AG04450 (cell line): Measurements from ENCODE around the gene KCNK4. TPM values are rescaled to one million over a fixed set of nuclear protein-coding genes. Genes with fewer than 3 reads are reported as not detected.
A peak's percentile ranks its signal among the peaks of the same experiment; 100 is the strongest.

Experiments used
- CTCF ChIA-PET: fragments of 300-600, 350-600 bp; formaldehyde crosslinking; extraction: SDS; loops from one replicate; lab custom pipeline; 2022; ENCODE audit warnings: antibody characterized with exemption, inconsistent platforms; lab: Charles Lee
- POLR2A ChIA-PET: fragments of 350-600 bp; formaldehyde crosslinking; extraction: SDS; loops from one replicate; lab custom pipeline; 2021; ENCODE audit warnings: antibody characterized with exemption, inconsistent platforms; lab: Yijun Ruan, JAX
- DNase-seq: peaks from one replicate; pipeline ENCODE4 v3.0.0-alpha.2; 2011; ENCODE audit warnings: low read depth, low spot score
- H3K27ac ChIP-seq: one replicate; pipeline ENCODE4 v1.5.1; 2012; ENCODE audit warnings: low read depth, low read length, control low read depth
- H3K27me3 ChIP-seq: one replicate; pipeline ENCODE4 v1.6.0; 2012; ENCODE audit warnings: low read length; ENCODE audit not compliant: control insufficient read depth, insufficient read depth
- H3K4me3 ChIP-seq: 2 replicates; pipeline ENCODE4 v1.5.1; 2011; ENCODE audit warnings: mild to moderate bottlenecking, low read depth, low read length, control low read depth
- H3K9me3 ChIP-seq: 2 replicates; pipeline ENCODE4 v1.5.1; 2012; ENCODE audit warnings: low read length; ENCODE audit not compliant: control insufficient read depth, insufficient read depth
- CTCF ChIP-seq: IDR thresholded peaks from 2 replicates; pipeline ENCODE4 v1.5.1; 2011; ENCODE audit warnings: low read depth, low read length, control low read depth, inconsistent platforms
- polyA plus RNA-seq: library from polyadenylated mRNA; depleted of rRNA; stranded (reverse); fragments of >200 nt; gene quantifications from 2 replicates; pipeline ENCODE4 v1.2.3, GENCODE V29; 2011

Gene KCNK4
- polyA plus RNA-seq, 1 experiment, result not detected

- ChIA-PET CTCF (interaction anchor here (0.6 kb wide), 1 partner anchor 37 kb away, joined by 3 read pairs; no protein-coding TSS in a partner anchor), POLR2A (interaction anchor here (1.6 kb wide), 1 partner anchor 20 kb away, joined by 4 read pairs; no protein-coding TSS in a partner anchor)
- Histone ChIP-seq H3K27me3 (no peaks in the 10 kb centered on the region), H3K4me3 (peak overlapping the region; percentile 98), H3K27ac (peak overlapping the region; percentile 11), H3K9me3 (no peaks in the 10 kb centered on the region)
- DNase-seq, result no peak
- TF ChIP-seq CTCF, result no peak
Observed at GRCh38 chr11:64247729-64248531, 43.2 kb upstream of the KCNK4 start.

- POLR2A ChIA-PET, result no interaction called here
- no peak for TF ChIP-seq CTCF
- no peak for DNase-seq
- CTCF ChIA-PET, result no interaction called here
- no peaks in the 10 kb centered on the region for H3K27me3 ChIP-seq
- H3K27ac ChIP-seq, result no peak overlapping the region
- H3K9me3 ChIP-seq, result no peaks in the 10 kb centered on the region
- H3K4me3 ChIP-seq, result no peak overlapping the region
Observed at GRCh38 chr11:64248578-64248977, 42.5 kb upstream of the KCNK4 start.

GRCh38 chr11:64249038-64249437 lies 42.1 kb upstream of the KCNK4 start:
- CTCF ChIA-PET, result interaction anchor here (2.2 to 3.9 kb wide), 4 partner anchors 15 to 83 kb away, joined by 7 to 50 read pairs (median 17); partner anchors contain the start of gene CATSPERZ
- no peak for DNase-seq
- TF ChIP-seq CTCF, result no peak
- H3K4me3 ChIP-seq, result no peak overlapping the region
- no peaks in the 10 kb centered on the region for H3K27me3 ChIP-seq
- H3K27ac ChIP-seq, result no peak overlapping the region
- POLR2A ChIA-PET, result no interaction called here
- H3K9me3 ChIP-seq, result no peaks in the 10 kb centered on the region

GRCh38 chr11:64249563-64250414 lies 41.3 kb upstream of the KCNK4 start:
- H3K27ac ChIP-seq, result no peak overlapping the region
- no peaks in the 10 kb centered on the region for H3K9me3 ChIP-seq
- no peak for DNase-seq
- H3K4me3 ChIP-seq, result no peak overlapping the region
- ChIA-PET CTCF (interaction anchor here (1.6 to 3.9 kb wide), 7 partner anchors 15 to 105 kb away, joined by 5 to 50 read pairs (median 12); partner anchors contain the start of gene CATSPERZ), POLR2A (interaction anchor here (0.6 to 1.7 kb wide), 3 partner anchors 59 to 673 kb away, joined by 3 to 4 read pairs (median 4); partner anchors contain the start of genes PRDX5 and TRMT112)
- no peaks in the 10 kb centered on the region for H3K27me3 ChIP-seq
- TF ChIP-seq CTCF, result no peak
